Prostate gland (tissue), 2 donors: ENCODE data around the gene CLRN3. TPM values are rescaled to one million over a fixed set of nuclear protein-coding genes. Genes with fewer than 3 reads are reported as not detected.

Experiments
- DNase-seq: peaks from one replicate; pipeline ENCODE4 v3.0.0-alpha.2; 2019; ENCODE audit warnings: low spot score
- H3K27ac ChIP-seq, 2 donors: fragments of 200-600 bp; sonication (generic); 2 replicates each; pipeline ENCODE4 v1.5.1; 2017 to 2019
- H3K27me3 ChIP-seq: fragments of 200-600 bp; sonication (generic); replicated peaks from 2 replicates; pipeline ENCODE4 v1.5.1; 2019; ENCODE audit not compliant: insufficient read depth
- H3K36me3 ChIP-seq, 2 donors: fragments of 200-600 bp; sonication (generic); 1 replicate in 1 of 2; 2 replicates in 1 of 2; pipeline versions ENCODE4 v1.5.1 to v1.8.1; 2017 to 2019
- H3K4me1 ChIP-seq: fragments of 200-600 bp; sonication (generic); replicated peaks from 2 replicates; pipeline ENCODE4 v1.5.1; 2019
- H3K4me3 ChIP-seq, 2 donors: fragments of 200-600 bp; sonication (generic); 2 replicates each; pipeline ENCODE4 v1.5.1; 2017 to 2019
- H3K9me3 ChIP-seq: fragments of 200-600 bp; sonication (generic); 2 replicates; pipeline ENCODE4 v1.5.1; 2017
- POLR2A ChIP-seq: fragments of 450-650 bp; IDR thresholded peaks from one replicate; pipeline ENCODE4 v1.6.1; 2016; ENCODE audit warnings: antibody characterized with exemption, mild to moderate bottlenecking
- POLR2AphosphoS5 ChIP-seq: sonication (generic); formaldehyde crosslinking; IDR thresholded peaks from one replicate; pipeline ENCODE4 v1.6.1; 2017; ENCODE audit warnings: antibody characterized with exemption
- WGBS: methylation state at CpG from one replicate; pipeline ENCODE4 v1.1.5; 2018; 5-methylcytosine and 5-hydroxymethylcytosine counted together
- intact Hi-C: fragments of 100-400 bp; cut with DNase I; formaldehyde crosslinking; loops from one replicate; pipeline ENCODE4 v1.14.2; 2022
- total RNA-seq, 2 donors: library from RNA; depleted of rRNA; stranded (reverse); fragments of >200 nt; gene quantifications; one replicate each; pipeline ENCODE4 v1.1.0, GENCODE V29; 2016
- TF ChIP-seq, protein P1 (sequence below), 4 experiments: fragments of 200-600 bp in 2 of 4; fragments of 450-650 bp in 2 of 4; sonication (generic) in 2 of 4; IDR thresholded peaks; 1 replicate in 3 of 4; 2 replicates in 1 of 4; pipeline ENCODE4 v1.5.1; 2016 to 2019; ENCODE audit warnings: antibody characterized with exemption in 4 of 4, mild to moderate bottlenecking in 2 of 4, moderate library complexity in 2 of 4

Gene CLRN3
- total RNA-seq, 2 donors from 2014 or later, result not detected

DNA sequence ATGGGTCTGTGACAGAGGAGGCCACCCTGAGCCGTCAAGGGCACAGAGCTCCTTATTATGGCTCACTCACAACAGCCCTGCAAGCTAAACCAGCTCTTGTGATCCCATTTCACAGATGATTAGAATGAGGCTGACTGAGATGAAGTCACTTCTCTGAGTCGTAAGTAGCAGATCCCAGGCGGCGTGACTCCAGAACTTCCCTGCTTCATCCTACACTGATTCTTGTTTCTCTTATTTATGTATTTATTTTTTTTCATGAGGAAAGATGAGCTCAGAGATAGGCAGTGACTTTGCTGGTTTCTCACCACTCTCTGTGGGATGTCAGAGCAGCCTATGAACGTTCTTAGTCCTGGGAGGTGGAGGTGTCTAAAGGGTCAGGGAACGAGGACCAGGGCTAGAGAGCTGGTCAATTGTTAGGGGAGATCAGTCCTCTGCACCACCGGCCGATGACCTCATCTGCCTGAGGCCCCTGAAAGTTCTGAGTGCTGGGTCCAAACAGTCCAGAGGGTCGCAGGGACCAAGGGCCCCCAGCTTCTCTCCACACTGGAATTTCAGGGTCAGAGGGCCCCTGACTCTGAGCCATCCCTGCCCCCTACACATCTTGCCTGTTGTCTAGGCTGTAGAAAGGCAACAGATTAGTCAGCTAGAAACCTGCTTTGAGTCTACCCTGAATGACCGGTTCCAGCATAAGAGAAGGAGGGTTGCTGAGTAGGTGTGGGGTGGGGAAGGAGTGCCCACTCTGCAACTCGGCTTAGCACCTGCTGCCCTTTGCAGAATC, 17.9 kb downstream of the CLRN3 start:
- no peak for DNase-seq
- no peaks in the 10 kb centered on the region for H3K27me3 ChIP-seq
- 82% methylated on average over 11 of the region's 11 CpGs for WGBS
- no peaks in the 10 kb centered on the region for H3K36me3 ChIP-seq
- H3K4me3 ChIP-seq, result no peak overlapping the region
- TF ChIP-seq POLR2A (no peak), POLR2AphosphoS5 (no peak)
- TF ChIP-seq, protein P1, sequence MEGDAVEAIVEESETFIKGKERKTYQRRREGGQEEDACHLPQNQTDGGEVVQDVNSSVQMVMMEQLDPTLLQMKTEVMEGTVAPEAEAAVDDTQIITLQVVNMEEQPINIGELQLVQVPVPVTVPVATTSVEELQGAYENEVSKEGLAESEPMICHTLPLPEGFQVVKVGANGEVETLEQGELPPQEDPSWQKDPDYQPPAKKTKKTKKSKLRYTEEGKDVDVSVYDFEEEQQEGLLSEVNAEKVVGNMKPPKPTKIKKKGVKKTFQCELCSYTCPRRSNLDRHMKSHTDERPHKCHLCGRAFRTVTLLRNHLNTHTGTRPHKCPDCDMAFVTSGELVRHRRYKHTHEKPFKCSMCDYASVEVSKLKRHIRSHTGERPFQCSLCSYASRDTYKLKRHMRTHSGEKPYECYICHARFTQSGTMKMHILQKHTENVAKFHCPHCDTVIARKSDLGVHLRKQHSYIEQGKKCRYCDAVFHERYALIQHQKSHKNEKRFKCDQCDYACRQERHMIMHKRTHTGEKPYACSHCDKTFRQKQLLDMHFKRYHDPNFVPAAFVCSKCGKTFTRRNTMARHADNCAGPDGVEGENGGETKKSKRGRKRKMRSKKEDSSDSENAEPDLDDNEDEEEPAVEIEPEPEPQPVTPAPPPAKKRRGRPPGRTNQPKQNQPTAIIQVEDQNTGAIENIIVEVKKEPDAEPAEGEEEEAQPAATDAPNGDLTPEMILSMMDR (IDR thresholded peaks at IDR 0.05), result no peak
- intact Hi-C loops, result no loop called here
- H3K4me1 ChIP-seq, result no peaks in the 10 kb centered on the region
- no peaks in the 10 kb centered on the region for H3K9me3 ChIP-seq
- H3K27ac ChIP-seq, result no peak overlapping the region

DNA sequence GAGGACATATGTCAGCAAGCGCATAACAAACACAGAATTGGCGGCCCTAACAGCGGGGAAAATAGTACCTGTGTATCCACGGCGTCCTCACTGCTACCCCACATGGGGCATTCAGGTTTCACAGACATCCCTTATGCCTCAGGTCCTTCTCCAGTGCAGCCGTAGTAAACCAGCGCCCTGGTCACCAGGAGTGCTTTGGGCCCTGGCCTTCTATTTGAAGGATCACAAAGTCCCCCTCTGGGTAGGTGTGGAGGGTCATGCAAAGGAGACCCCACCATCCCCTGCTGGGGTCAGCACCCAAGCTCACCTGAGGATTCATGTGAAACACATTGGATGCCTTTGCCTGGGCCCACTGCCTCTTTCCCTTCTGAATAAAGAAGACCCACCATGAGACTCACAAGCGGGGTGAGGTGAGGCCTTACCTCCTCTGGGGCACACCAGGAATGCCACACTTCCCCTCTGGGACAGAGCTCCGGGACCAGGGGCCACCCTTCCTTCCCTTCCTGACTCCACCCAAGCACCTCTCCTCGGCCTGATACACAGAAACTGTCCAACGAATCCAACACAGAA, 18.8 kb downstream of the CLRN3 start:
- no peaks in the 10 kb centered on the region for H3K36me3 ChIP-seq
- WGBS, result 91% methylated on average over 11 of the region's 11 CpGs
- intact Hi-C loops, result no loop called here
- no peak for TF ChIP-seq POLR2A
- TF ChIP-seq, protein P1 (IDR thresholded peaks at IDR 0.05), result no peak
- TF ChIP-seq POLR2AphosphoS5, result no peak
- H3K27me3 ChIP-seq, result no peaks in the 10 kb centered on the region
- no peak overlapping the region for H3K27ac ChIP-seq
- DNase-seq, result no peak
- H3K9me3 ChIP-seq, result no peaks in the 10 kb centered on the region
- H3K4me3 ChIP-seq, result no peak overlapping the region
- no peaks in the 10 kb centered on the region for H3K4me1 ChIP-seq

DNA sequence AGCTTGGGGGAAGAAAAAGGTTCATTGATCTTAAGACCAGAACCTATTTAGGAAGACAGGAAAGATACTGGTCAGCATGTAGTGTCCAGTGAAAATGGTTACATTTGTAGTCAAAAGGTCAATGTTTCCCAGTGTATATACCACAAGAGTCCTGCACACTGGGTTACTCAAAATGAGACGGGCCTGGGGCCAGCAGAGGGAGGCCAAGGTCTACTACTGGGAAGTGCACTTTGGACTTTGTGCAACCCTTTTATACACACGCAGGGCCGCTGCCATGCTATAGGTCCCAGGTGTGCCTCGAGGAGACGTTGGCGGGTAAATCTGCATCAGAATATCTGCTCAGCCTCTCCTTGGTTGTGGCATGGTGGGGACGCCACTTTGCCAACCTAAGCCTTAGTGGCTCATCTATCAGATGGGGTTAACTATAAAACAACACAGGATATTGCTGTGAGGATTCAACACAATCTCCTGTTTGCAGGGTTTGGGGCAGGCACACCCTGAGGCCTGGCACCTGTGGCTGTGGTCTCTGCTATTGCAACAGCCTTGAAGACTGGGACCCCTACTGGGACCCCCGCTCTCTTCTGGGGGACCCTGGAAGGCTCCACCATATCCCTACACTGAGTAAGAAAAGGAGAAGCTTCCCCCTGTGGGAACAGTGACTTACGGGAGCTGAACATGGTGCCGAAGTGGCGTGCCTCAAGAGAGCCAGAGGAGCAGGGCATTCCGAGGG, 19.7 kb downstream of the CLRN3 start:
- TF ChIP-seq, protein P1 (IDR thresholded peaks at IDR 0.05), result no peak
- no peak for TF ChIP-seq POLR2AphosphoS5
- TF ChIP-seq POLR2A, result no peak
- no peaks in the 10 kb centered on the region for H3K27me3 ChIP-seq
- DNase-seq, result no peak
- H3K4me1 ChIP-seq, result no peaks in the 10 kb centered on the region
- no peaks in the 10 kb centered on the region for H3K9me3 ChIP-seq
- no peak overlapping the region for H3K27ac ChIP-seq
- WGBS, result 89% methylated on average over 12 of the region's 12 CpGs
- intact Hi-C loops, result no loop called here
- no peak overlapping the region for H3K4me3 ChIP-seq
- no peaks in the 10 kb centered on the region for H3K36me3 ChIP-seq

DNA sequence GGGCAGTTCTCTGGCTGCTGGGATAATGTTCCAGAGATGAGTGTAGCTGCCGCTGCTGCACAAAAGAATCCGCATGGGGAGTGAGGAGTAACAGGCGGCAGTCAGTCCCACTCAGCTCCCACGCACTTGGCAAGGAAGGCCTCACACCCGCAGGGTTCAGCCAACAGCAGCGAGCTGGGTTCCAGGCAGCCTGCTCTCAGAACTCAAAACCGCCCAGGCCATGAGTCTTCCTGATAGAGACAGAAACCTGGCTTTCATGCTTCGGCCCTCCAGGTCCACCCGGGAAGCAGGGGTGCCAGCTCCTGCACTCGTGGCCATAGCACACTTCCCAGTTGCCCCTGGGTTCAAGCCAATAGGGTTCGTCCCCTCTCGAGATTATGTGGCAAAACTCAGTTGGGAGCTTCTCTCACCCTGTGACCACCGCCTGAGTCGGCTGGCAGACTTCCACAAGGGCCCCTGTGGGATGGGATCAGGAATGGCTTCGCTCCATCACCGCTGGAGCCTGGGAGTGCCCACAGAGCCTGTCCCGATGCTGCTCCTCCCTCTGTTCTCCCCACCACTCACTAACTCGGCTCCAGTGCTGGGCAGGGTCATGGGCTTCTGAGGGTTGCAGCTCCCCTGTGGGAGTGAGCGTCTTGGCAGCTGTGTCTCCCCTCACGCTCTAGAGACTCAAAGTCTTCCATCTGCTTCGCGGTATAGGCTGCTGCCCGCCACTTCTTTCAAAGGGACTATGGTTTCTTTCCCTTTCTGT, 20.6 kb downstream of the CLRN3 start:
- H3K9me3 ChIP-seq, result no peaks in the 10 kb centered on the region
- 53% methylated on average over 23 of the region's 23 CpGs for WGBS
- H3K4me3 ChIP-seq, result no peak overlapping the region
- no peaks in the 10 kb centered on the region for H3K36me3 ChIP-seq
- H3K27me3 ChIP-seq, result no peaks in the 10 kb centered on the region
- H3K4me1 ChIP-seq, result no peaks in the 10 kb centered on the region
- TF ChIP-seq, protein P1 (IDR thresholded peaks at IDR 0.05), result no peak
- no peak for DNase-seq
- intact Hi-C loops, result no loop called here
- no peak overlapping the region for H3K27ac ChIP-seq
